H7 (cell line): ENCODE data around the gene MICAL3. TPM values are rescaled to one million over a fixed set of nuclear protein-coding genes. Genes with fewer than 3 reads are reported as not detected.

Experiments used
- DNase-seq: peaks from one replicate; pipeline ENCODE4 v3.0.0; 2012
- H3K27me3 ChIP-seq: 2 replicates; pipeline ENCODE4 v1.6.0; 2011; ENCODE audit warnings: mild to moderate bottlenecking, low read length; ENCODE audit not compliant: control insufficient read depth, insufficient read depth
- H3K36me3 ChIP-seq: replicated peaks from 2 replicates; pipeline ENCODE4 v1.5.1; 2011; ENCODE audit warnings: low read length; ENCODE audit not compliant: control insufficient read depth, insufficient read depth
- H3K4me3 ChIP-seq: 2 replicates; pipeline ENCODE4 v1.5.1; 2011; ENCODE audit warnings: low read depth, mild to moderate bottlenecking, control low read depth, low read length, moderate library complexity; ENCODE audit not compliant: insufficient read depth
- total RNA-seq: library from RNA; depleted of rRNA; stranded (reverse); fragments of >200 nt; shearing (Covaris generic); gene quantifications from 2 replicates; pipeline ENCODE4 v1.2.3, GENCODE V29; 2014

The MICAL3 gene
- total RNA-seq, 1 experiment from 2014 or later: 11.8 TPM

- no peak overlapping the region for H3K4me3 ChIP-seq
- H3K27me3 ChIP-seq: peaks cover 3% of the 10 kb centered on the region
- peaks cover 9% of the 10 kb centered on the region for H3K36me3 ChIP-seq
- no peak for DNase-seq
Measured at GRCh38 chr22:17870407-17870806, 154.0 kb downstream of the MICAL3 start.

GRCh38 chr22:17869285-17870096 lies 154.9 kb downstream of the MICAL3 start:
- no peak overlapping the region for H3K4me3 ChIP-seq
- H3K27me3 ChIP-seq: peaks cover 3% of the 10 kb centered on the region; the same call in 1 of the 2 replicates
- H3K36me3 ChIP-seq: peaks cover 9% of the 10 kb centered on the region
- no peak for DNase-seq

- Histone ChIP-seq H3K36me3 (peaks cover 11% of the 10 kb centered on the region), H3K27me3 (no peaks in the 10 kb centered on the region; the same call in 1 of the 2 replicates), H3K4me3 (no peak overlapping the region)
- DNase-seq: no peak
Measured at GRCh38 chr22:17868771-17869170, 155.6 kb downstream of the MICAL3 start.

DNA sequence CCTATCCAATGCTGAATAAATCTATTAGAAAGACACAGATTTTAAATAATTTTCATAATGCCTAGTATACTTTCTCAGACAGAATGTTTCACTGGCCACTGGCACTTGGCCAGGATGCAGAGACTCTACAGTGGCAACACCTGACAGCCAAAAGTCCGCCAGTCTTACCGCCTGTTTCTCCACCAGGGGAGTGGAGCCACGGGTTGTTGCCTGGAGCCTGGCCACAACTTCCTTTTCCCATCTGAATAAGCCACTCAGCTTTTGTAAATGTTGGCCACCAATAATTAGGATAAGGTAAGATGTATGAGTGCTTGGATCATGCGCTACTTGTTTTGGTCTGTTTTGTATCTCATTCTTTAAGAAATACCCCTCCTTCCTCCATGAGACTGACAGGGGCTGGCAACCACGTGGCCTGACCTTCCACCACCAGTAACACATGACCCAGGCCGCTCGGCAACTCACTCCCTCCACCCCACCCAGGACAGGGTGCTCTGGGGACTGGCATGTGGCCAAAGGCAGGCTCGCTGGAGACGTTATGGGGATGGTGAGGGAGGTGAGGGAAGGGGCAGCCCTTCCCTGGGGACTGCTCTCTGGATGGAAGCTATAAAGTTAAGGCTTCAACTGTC lies 157.1 kb downstream of the MICAL3 start:
- no peak for DNase-seq
- Histone ChIP-seq H3K36me3 (peaks cover 11% of the 10 kb centered on the region), H3K27me3 (no peaks in the 10 kb centered on the region), H3K4me3 (no peak overlapping the region)

DNA sequence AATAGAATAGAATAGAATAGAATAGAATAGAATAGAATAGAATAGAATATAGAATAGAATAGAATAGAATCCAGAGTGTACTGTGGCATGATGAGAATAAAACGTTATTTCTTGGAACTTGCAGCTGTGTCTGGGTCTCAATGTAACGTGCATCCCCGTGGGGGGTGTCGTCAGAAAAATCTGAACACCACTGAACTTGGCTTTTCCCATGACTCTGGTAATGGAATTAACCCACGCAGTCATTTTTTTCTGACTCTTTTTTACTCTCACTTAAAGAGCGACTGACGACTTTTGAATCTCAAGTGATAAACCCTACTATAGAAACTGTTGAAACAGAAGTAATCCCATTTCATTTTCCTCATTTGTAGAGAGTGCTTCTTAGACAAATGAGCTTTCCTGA lies 157.7 kb downstream of the MICAL3 start:
- no peak for DNase-seq
- Histone ChIP-seq H3K36me3 (peaks cover 11% of the 10 kb centered on the region), H3K27me3 (no peaks in the 10 kb centered on the region), H3K4me3 (no peak overlapping the region)

DNA sequence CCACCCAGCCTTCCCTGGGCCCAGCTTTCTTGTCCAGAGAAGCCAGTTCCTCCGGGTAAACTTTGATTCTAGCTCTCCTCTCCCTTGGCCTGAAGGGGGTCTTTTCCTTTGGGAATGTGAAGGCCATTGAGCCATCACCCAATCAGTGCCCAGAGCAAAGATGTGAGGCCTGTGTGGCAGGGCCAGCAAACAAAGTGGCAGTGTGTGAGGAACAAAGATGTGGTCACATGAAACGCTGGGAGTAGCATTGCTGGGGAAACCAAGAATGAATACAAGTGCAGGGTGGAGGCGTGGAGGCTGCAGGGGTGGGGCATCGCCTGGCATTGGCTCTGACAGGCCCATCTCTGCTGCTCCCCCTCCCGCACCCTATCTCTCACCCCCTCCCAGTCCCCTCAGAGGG lies 158.2 kb downstream of the MICAL3 start:
- Histone ChIP-seq H3K4me3 (no peak overlapping the region), H3K36me3 (peaks cover 10% of the 10 kb centered on the region), H3K27me3 (no peaks in the 10 kb centered on the region)
- DNase-seq: no peak

DNA sequence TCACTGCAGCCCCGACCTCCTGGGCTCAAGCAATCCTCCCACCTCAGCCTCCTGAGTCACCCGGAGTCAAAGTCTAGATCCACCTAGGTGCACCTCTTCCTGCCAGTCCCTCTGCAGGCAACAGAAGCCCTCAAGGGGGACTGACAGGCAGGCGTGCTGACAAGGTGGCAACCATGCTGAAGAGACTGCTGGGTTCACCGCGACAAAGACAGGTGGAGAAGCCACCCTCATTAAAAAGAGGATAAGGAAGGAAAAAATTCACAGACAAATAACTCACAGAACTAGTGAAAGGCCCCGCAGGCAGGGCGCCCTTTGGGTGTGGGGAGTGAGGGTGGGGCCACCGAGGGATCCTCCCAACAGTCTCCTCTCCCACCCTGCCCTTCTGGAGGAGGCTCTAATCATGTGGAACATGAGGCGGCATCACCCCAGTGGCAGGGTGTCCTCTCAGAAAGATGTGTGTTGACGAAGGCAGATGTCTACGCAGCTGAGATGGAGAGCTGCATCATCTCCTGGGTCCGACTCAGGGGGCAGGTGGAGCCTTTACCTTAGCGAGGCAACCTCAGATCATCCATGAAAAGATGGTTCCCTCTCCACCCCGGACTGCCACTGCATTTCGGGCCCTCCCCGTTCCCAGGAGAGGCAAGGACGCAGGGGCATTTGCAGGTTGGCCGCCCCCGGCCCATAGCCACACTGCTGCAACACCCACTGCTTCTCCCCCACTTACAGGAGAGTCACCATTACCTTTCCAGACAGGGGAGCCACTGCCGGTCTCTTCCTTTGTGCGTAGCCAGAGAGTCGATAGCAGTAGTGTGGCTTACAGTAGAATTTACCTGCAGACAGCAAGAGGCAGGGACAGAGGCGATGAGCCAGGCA lies 158.9 kb downstream of the MICAL3 start:
- no peak overlapping the region for H3K4me3 ChIP-seq
- H3K27me3 ChIP-seq: no peaks in the 10 kb centered on the region
- DNase-seq: no peak
- H3K36me3 ChIP-seq: peaks cover 7% of the 10 kb centered on the region

- no peaks in the 10 kb centered on the region for H3K27me3 ChIP-seq
- H3K36me3 ChIP-seq: peaks cover 7% of the 10 kb centered on the region
- no peak for DNase-seq
- no peak overlapping the region for H3K4me3 ChIP-seq
Measured at GRCh38 chr22:17864398-17865182, 159.8 kb downstream of the MICAL3 start.

- H3K36me3 ChIP-seq: peaks cover 4% of the 10 kb centered on the region
- no peaks in the 10 kb centered on the region for H3K27me3 ChIP-seq
- H3K4me3 ChIP-seq: no peak overlapping the region
- no peak for DNase-seq
Measured at GRCh38 chr22:17862646-17863181, 161.6 kb downstream of the MICAL3 start.

- no peaks in the 10 kb centered on the region for H3K27me3 ChIP-seq
- DNase-seq: no peak
- H3K36me3 ChIP-seq: peaks cover 4% of the 10 kb centered on the region
- H3K4me3 ChIP-seq: no peak overlapping the region
Measured at GRCh38 chr22:17861909-17862308, 162.5 kb downstream of the MICAL3 start.

DNA sequence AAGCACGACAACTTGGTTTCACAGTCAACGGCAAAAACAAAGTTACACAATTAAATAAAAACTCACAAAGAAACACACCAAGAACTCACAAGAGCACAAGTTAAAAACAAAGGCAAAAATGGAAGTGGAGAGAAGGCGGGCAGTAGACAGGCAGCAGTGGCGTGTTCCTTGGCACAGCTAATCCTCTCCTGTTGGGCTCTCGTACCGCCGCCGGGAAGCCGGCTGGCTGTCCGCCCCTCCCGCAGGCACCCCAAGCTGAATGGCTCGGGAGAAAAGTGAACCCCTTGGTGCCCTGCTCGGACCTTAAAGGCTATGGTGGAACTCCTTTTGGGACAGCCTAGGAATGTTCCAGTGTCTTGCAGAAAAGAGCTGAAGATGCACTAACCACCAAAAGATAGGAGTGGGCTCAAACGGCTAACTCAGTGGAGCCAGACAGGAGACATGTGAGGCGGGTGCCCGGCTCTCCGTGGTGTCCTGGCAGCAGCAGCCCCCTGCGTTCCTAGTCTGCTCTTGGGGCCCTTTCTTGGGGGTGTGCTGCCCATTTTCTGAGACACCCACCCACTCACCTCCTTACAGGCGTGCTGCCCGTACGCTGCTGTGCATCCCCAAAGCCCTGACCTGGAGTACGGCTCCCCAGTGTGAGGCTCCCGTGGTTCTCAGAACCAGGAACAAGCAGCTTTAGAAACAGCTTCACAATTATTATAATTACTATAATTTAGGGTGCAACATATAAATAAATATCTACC lies 164.0 kb downstream of the MICAL3 start:
- Histone ChIP-seq H3K4me3 (no peak overlapping the region), H3K27me3 (no peaks in the 10 kb centered on the region), H3K36me3 (peaks cover 2% of the 10 kb centered on the region; the same call in 1 of the 2 replicates)
- DNase-seq: no peak

GRCh38 chr22:17858033-17858432 lies 166.3 kb downstream of the MICAL3 start:
- no peak for DNase-seq
- Histone ChIP-seq H3K27me3 (no peaks in the 10 kb centered on the region), H3K4me3 (no peak overlapping the region), H3K36me3 (no peaks in the 10 kb centered on the region)

DNA sequence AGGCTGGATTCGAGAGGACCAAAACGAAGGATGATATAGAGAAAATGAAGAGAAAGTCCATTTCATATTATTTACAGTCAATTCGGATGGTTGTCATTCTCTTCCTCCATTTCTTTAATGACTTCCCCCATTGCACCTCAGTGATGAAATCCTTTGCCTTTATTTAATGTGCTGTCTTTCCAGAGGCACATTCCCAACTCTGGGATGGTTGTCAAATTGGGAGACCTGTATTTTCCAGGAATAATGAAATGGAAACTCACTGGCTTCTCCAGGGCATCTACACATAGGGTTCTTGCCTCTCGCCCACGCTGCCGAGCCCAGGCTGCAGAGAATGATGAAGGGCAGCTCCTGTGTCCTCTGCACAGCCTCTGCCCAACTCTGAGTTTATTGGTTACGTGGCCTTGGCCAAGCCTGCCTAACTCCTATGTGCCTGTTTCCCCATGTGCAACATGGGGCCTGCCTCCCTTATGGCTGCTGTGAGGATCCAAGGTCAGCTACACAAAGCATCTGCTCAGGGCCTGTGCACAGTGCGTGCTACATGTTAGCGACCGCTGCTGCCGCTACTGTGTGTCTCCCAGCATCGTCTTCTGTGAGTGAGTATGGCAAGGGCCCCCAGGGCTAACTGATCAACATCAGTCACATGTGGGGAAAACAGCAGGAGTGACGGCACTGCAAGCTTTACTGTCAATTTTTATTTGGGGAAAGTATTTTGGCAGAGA lies 168.6 kb downstream of the MICAL3 start:
- Histone ChIP-seq H3K27me3 (no peaks in the 10 kb centered on the region), H3K36me3 (no peaks in the 10 kb centered on the region), H3K4me3 (no peak overlapping the region)
- DNase-seq: no peak
